HUES48 (cell line): ENCODE measurements around the gene FOXJ1.

ENCODE experiments used
- H3K27ac ChIP-seq: one replicate; pipeline ENCODE4 v1.7.0; 2013; ENCODE audit warnings: low read depth, low read length, inconsistent platforms
- H3K27me3 ChIP-seq: 2 replicates; pipeline ENCODE4 v1.6.1; 2013; ENCODE audit warnings: mild to moderate bottlenecking, low read length; ENCODE audit not compliant: control insufficient read depth, insufficient read depth
- H3K36me3 ChIP-seq: 2 replicates; pipeline ENCODE4 v1.6.1; 2013; ENCODE audit warnings: low read length; ENCODE audit not compliant: control insufficient read depth, insufficient read depth
- H3K4me1 ChIP-seq: 2 replicates; pipeline ENCODE4 v1.6.1; 2013; ENCODE audit warnings: mild to moderate bottlenecking, low read length; ENCODE audit not compliant: control insufficient read depth, insufficient read depth
- H3K4me3 ChIP-seq: 2 replicates; pipeline ENCODE4 v1.5.1; 2013; ENCODE audit warnings: mild to moderate bottlenecking, low read depth, low read length
- H3K9ac ChIP-seq: 2 replicates; pipeline ENCODE4 v1.6.1; 2013; ENCODE audit warnings: mild to moderate bottlenecking, low read depth, low read length, moderate library complexity
- H3K9me3 ChIP-seq: 2 replicates; pipeline ENCODE4 v1.6.1; 2013; ENCODE audit warnings: low read length; ENCODE audit not compliant: control insufficient read depth, insufficient read depth

Gene FOXJ1

GRCh38 chr17:76131692-76132573 is 9.1 kb downstream of the FOXJ1 start:
- H3K4me1 ChIP-seq: peaks cover 53% of the 10 kb centered on the region
- no peaks in the 10 kb centered on the region for H3K9me3 ChIP-seq
- H3K4me3 ChIP-seq: peak overlapping the region; percentile 20; the same call in 1 of the 2 replicates
- H3K9ac ChIP-seq: 0 out of 2 replicates have a peak overlapping the region, but pooled peaks have one; percentile 25
- H3K36me3 ChIP-seq: no peaks in the 10 kb centered on the region
- H3K27ac ChIP-seq: peak overlapping the region; percentile 42
- peaks cover 51% of the 10 kb centered on the region for H3K27me3 ChIP-seq

- Histone ChIP-seq H3K27me3 (peaks cover 43% of the 10 kb centered on the region), H3K9me3 (no peaks in the 10 kb centered on the region), H3K9ac (no peak overlapping the region), H3K4me1 (peaks cover 46% of the 10 kb centered on the region), H3K4me3 (0 out of 2 replicates have a peak overlapping the region, but pooled peaks have one; percentile 22), H3K27ac (no peak overlapping the region), H3K36me3 (no peaks in the 10 kb centered on the region)
These were observed 9.9 kb downstream of the FOXJ1 start for GRCh38 chr17:76131051-76131691.

- H3K9me3 ChIP-seq: no peaks in the 10 kb centered on the region
- H3K27me3 ChIP-seq: peaks cover 36% of the 10 kb centered on the region
- no peak overlapping the region for H3K9ac ChIP-seq
- no peak overlapping the region for H3K4me3 ChIP-seq
- H3K36me3 ChIP-seq: no peaks in the 10 kb centered on the region
- H3K4me1 ChIP-seq: peaks cover 39% of the 10 kb centered on the region
- no peak overlapping the region for H3K27ac ChIP-seq
These were observed 10.6 kb downstream of the FOXJ1 start for GRCh38 chr17:76130473-76130872.

- H3K9ac ChIP-seq: no peak overlapping the region
- H3K36me3 ChIP-seq: no peaks in the 10 kb centered on the region
- H3K27ac ChIP-seq: no peak overlapping the region
- H3K27me3 ChIP-seq: peaks cover 15% of the 10 kb centered on the region
- no peak overlapping the region for H3K4me3 ChIP-seq
- no peaks in the 10 kb centered on the region for H3K9me3 ChIP-seq
- peaks cover 24% of the 10 kb centered on the region for H3K4me1 ChIP-seq
These were observed 15.1 kb downstream of the FOXJ1 start for GRCh38 chr17:76125922-76126321.

- no peaks in the 10 kb centered on the region for H3K36me3 ChIP-seq
- no peak overlapping the region for H3K9ac ChIP-seq
- peaks cover 24% of the 10 kb centered on the region for H3K4me1 ChIP-seq
- peaks cover 10% of the 10 kb centered on the region for H3K27me3 ChIP-seq
- no peak overlapping the region for H3K4me3 ChIP-seq
- H3K27ac ChIP-seq: no peak overlapping the region
- no peaks in the 10 kb centered on the region for H3K9me3 ChIP-seq
These were observed 15.7 kb downstream of the FOXJ1 start for GRCh38 chr17:76125391-76125675.

- Histone ChIP-seq H3K4me3 (no peak overlapping the region), H3K27ac (no peak overlapping the region), H3K4me1 (peaks cover 24% of the 10 kb centered on the region), H3K27me3 (peaks cover 5% of the 10 kb centered on the region), H3K9me3 (no peaks in the 10 kb centered on the region), H3K9ac (no peak overlapping the region), H3K36me3 (no peaks in the 10 kb centered on the region)
These were observed 16.3 kb downstream of the FOXJ1 start for GRCh38 chr17:76124582-76125390.

GRCh38 chr17:76123749-76124581 is 17.1 kb downstream of the FOXJ1 start:
- no peak overlapping the region for H3K9ac ChIP-seq
- no peaks in the 10 kb centered on the region for H3K36me3 ChIP-seq
- peaks cover 5% of the 10 kb centered on the region for H3K27me3 ChIP-seq
- H3K27ac ChIP-seq: no peak overlapping the region
- H3K4me3 ChIP-seq: no peak overlapping the region
- H3K9me3 ChIP-seq: no peaks in the 10 kb centered on the region
- H3K4me1 ChIP-seq: peaks cover 26% of the 10 kb centered on the region

- Histone ChIP-seq H3K27ac (no peak overlapping the region), H3K4me1 (peaks cover 26% of the 10 kb centered on the region)
These were observed 17.9 kb downstream of the FOXJ1 start for GRCh38 chr17:76123191-76123499.

GRCh38 chr17:76122431-76123190 is 18.4 kb downstream of the FOXJ1 start:
- Histone ChIP-seq H3K4me1 (peaks cover 26% of the 10 kb centered on the region), H3K9me3 (no peaks in the 10 kb centered on the region), H3K9ac (no peak overlapping the region), H3K4me3 (no peak overlapping the region), H3K27ac (no peak overlapping the region), H3K36me3 (no peaks in the 10 kb centered on the region), H3K27me3 (peaks cover 5% of the 10 kb centered on the region)

More at GRCh38 chr17:76123191-76123499, 17.9 kb downstream of the FOXJ1 start:
- Histone ChIP-seq H3K27me3 (peaks cover 5% of the 10 kb centered on the region), H3K9ac (no peak overlapping the region), H3K9me3 (no peaks in the 10 kb centered on the region), H3K4me3 (no peak overlapping the region), H3K36me3 (no peaks in the 10 kb centered on the region)

- no peaks in the 10 kb centered on the region for H3K36me3 ChIP-seq
- H3K9ac ChIP-seq: peak overlapping the region; percentile 42; the same call in 1 of the 2 replicates
- peaks cover 5% of the 10 kb centered on the region for H3K27me3 ChIP-seq
- peak overlapping the region; percentile 26; the same call in 1 of the 2 replicates for H3K4me3 ChIP-seq
- H3K4me1 ChIP-seq: peaks cover 26% of the 10 kb centered on the region
- no peak overlapping the region for H3K27ac ChIP-seq
- no peaks in the 10 kb centered on the region for H3K9me3 ChIP-seq
These were observed 19.1 kb downstream of the FOXJ1 start for GRCh38 chr17:76121932-76122430.
